ENCODE results near the gene POLR1A. TPM values are rescaled to one million over a fixed set of nuclear protein-coding genes. Genes with fewer than 3 reads are reported as not detected.

The POLR1A gene
- total RNA-seq, 4 donors from 2014 or later, result 10.9 to 38.8 (median 17.7) TPM

GRCh38 chr2:86032861-86033595 is 72.7 kb downstream of the POLR1A start:
- TF ChIP-seq POLR2A (IDR thresholded peaks at IDR 0.05), result no peak
- TF ChIP-seq CTCF (IDR thresholded peaks at IDR 0.05), result no peak
- Histone ChIP-seq H3K4me1 (peaks cover 27 to 28% of the 10 kb centered on the region in 2 donors), H3K36me3 (no peaks in the 10 kb centered on the region)

GRCh38 chr2:86031606-86032005 is 74.1 kb downstream of the POLR1A start:
- H3K27me3 ChIP-seq, result no peaks in the 10 kb centered on the region
- H3K27ac ChIP-seq, result no peak overlapping the region
- no peak overlapping the region for H3K4me3 ChIP-seq
- H3K9me3 ChIP-seq, result no peaks in the 10 kb centered on the region
- no peak for TF ChIP-seq CTCF (IDR thresholded peaks at IDR 0.05)
- no peak for TF ChIP-seq POLR2A (IDR thresholded peaks at IDR 0.05)
- no peak for DNase-seq
- intact Hi-C loops (cut with DNase I; ENCODE audit: low total_unique reads), result no loop called here
- peaks cover 16% of the 10 kb centered on the region in 2 donors for H3K4me1 ChIP-seq
- no peaks in the 10 kb centered on the region for H3K36me3 ChIP-seq

More at GRCh38 chr2:86032861-86033595, 72.7 kb downstream of the POLR1A start:
- no peaks in the 10 kb centered on the region for H3K9me3 ChIP-seq
- intact Hi-C loops (cut with DNase I; ENCODE audit: low total_unique reads), result no loop called here
- H3K27ac ChIP-seq, result peak overlapping the region; percentile 2 to 97
- DNase-seq, result no peak
- no peaks in the 10 kb centered on the region for H3K27me3 ChIP-seq
- no peak overlapping the region for H3K4me3 ChIP-seq

- TF ChIP-seq CTCF (IDR thresholded peaks at IDR 0.05), result no peak
- no peak for TF ChIP-seq POLR2A (IDR thresholded peaks at IDR 0.05)
- intact Hi-C loops (cut with DNase I; ENCODE audit: low total_unique reads), result no loop called here
- H3K9me3 ChIP-seq, result no peaks in the 10 kb centered on the region
- no peak overlapping the region for H3K4me3 ChIP-seq
- H3K4me1 ChIP-seq, result peaks cover 12 to 14% of the 10 kb centered on the region in 2 donors
- no peaks in the 10 kb centered on the region for H3K27me3 ChIP-seq
- H3K27ac ChIP-seq, result no peak overlapping the region
- no peaks in the 10 kb centered on the region for H3K36me3 ChIP-seq
- DNase-seq, result no peak
These were observed 74.5 kb downstream of the POLR1A start for GRCh38 chr2:86031151-86031550.

- H3K4me3 ChIP-seq, result no peak overlapping the region
- H3K4me1 ChIP-seq, result peaks cover 0 to 5% of the 10 kb centered on the region in 2 donors
- no peak for TF ChIP-seq POLR2A (IDR thresholded peaks at IDR 0.05)
- no peak for TF ChIP-seq CTCF (IDR thresholded peaks at IDR 0.05)
- no peak for DNase-seq
- no peaks in the 10 kb centered on the region for H3K9me3 ChIP-seq
- intact Hi-C loops (cut with DNase I; ENCODE audit: low total_unique reads), result no loop called here
- H3K27me3 ChIP-seq, result no peaks in the 10 kb centered on the region
- H3K36me3 ChIP-seq, result no peaks in the 10 kb centered on the region
- no peak overlapping the region for H3K27ac ChIP-seq
These were observed 75.8 kb downstream of the POLR1A start for GRCh38 chr2:86029873-86030272.

GRCh38 chr2:86028766-86029381 is 76.8 kb downstream of the POLR1A start:
- intact Hi-C loops (cut with DNase I; ENCODE audit: low total_unique reads), result no loop called here
- no peak overlapping the region for H3K27ac ChIP-seq
- H3K4me3 ChIP-seq, result no peak overlapping the region
- no peaks in the 10 kb centered on the region for H3K4me1 ChIP-seq
- DNase-seq, result peak; percentile 9 to 45
- no peak for TF ChIP-seq CTCF (IDR thresholded peaks at IDR 0.05)
- TF ChIP-seq POLR2A (IDR thresholded peaks at IDR 0.05), result no peak
- no peaks in the 10 kb centered on the region for H3K9me3 ChIP-seq
- no peaks in the 10 kb centered on the region for H3K27me3 ChIP-seq
- H3K36me3 ChIP-seq, result no peaks in the 10 kb centered on the region
